ENCODE data around the gene ZC3H8.

The ZC3H8 gene

DNA sequence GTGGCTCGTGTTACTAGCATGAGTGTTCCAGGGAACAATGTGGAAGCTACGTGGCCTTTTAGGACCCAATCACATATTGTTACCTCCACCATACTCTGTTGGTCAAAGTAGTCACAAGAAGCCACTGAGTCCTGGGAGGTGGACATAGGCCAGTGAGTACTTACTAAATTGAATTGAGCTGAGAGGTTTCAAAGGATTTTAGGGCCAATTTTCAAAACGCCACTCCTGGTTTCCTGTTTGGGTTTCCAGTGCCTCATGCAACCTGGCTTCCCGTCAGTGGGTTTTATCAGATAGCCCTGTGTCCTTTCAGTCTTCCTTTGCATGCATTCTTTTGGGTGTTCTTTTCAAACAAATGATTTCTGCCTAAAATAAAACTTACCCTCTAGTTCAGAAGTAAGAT, 60.4 kb downstream of the ZC3H8 start:
- no peak for DNase-seq

DNA sequence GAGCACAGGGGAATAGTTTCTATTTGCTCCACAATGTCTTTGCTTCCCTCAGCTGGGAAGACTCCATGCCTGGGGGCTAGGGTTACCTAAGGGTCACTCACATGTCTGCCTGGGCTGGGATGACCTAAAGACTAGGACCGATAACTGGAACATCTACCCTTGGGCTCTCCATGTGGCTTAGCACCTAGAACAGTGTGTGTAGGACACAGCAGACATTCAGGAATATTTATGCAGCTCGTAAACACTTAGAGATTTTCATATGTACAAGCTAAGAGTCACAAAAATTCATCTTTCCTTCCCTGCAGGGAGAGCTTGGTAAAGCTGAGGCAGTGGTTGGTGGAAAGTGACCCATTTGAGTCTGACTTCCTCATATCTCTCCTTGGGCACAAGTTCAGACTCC, 60.8 kb downstream of the ZC3H8 start:
- no peak for DNase-seq

DNA sequence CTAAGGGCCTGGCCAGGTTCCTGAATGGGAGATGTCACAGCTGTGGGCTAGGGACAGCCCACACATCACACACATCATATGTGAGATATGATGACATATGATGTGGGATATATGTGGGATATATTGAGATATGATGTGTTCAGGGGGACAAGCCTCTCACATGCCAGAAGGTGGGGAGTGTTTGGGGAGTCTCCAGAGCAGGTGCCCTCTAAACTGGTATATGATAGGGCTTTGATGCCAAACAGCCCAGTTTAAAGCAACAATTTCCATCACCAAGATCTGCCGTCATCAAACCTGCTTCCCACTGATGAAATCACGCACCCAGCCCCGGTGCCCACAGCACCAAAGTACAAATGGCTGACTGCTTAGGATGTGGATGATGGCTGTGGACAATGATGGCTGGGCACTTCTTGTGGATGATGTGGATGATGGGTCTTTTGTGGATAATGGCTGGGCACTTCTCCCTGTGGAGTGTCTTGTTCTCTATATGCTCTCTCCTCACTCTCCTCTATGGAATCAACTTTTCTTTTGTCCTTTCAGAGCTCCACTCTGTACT, 65.8 kb downstream of the ZC3H8 start:
- no peak for DNase-seq

DNA sequence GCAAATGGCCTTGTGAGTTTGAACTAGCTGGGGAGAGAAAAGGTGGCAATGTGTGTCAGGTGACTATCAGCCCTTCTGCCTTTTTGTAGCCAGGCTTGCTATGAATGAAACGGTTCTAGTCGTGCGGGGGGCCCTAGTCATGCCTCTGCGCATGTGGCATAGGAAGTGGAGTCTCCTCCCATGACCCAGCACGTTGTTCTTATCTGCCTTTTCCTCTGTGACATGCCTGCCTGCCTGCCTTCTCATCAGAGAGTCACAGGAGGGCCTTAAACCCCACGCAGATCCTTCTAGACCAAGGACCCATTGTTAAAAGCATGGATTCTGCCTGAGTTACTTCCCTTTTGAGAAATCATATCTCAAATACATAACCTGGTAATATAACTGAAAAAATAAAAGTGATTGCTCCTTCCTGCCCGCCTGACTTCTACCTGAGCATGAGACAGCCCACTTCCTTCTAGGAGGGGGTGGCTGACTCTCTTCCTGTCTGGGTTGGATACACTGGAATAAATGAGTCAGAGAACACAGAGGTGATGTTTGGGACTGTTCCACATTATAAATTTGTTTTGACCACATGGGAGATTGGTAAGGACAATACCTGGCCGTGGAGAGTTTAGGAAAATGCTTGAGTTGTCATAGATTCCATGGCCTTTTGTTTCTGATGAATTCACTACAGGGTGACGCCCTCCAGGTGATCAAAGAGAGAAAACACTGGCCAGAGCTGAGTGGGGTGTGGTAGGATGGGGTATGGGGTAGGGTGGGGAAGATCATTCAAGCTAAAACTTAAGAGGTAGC, 66.8 kb downstream of the ZC3H8 start:
- no peak for DNase-seq

DNA sequence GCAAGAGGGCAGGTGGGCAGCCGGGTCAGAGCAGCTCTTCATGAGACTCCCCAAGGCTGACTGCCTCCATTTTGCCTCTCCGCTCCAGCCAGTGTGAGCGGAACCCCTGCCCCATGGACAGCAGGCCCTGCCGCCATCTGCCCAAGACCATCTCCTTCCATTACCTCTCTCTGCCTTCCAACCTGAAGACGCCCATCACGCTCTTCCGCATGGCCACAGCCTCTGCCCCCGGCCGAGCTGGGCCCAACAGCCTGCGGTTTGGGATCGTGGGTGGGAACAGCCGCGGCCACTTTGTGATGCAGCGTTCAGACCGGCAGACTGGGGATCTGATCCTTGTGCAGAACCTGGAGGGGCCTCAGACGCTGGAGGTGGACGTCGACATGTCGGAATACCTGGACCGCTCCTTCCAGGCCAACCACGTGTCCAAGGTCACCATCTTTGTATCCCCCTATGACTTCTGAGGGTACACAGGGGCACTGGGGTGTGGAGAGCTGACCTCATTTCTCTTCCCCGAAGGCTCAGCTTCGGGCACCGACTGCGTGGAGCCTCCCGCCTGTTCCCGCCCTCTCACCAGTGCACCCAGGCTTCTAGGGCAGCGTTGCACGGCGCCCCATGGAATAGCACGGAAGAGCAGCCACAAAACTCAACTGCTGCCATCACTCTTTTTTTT, 67.7 kb downstream of the ZC3H8 start:
- no peak for DNase-seq

DNA sequence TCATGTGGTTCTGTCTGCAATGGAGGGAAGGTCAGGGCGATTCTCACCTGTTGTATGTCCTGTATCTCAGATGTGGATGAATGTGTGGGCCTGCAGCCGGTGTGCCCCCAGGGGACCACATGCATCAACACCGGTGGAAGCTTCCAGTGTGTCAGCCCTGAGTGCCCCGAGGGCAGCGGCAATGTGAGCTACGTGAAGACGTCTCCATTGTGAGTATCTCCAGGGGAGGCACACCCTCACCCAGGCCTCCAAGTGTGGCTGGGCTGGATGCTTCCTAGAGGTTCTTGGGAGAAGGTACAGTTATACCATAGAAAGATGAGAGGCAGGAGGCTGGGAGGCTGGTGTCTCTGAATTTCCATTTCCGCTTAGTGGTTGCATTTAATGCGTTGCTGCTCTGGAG, 69.7 kb downstream of the ZC3H8 start:
- DNase-seq: no peak

DNA sequence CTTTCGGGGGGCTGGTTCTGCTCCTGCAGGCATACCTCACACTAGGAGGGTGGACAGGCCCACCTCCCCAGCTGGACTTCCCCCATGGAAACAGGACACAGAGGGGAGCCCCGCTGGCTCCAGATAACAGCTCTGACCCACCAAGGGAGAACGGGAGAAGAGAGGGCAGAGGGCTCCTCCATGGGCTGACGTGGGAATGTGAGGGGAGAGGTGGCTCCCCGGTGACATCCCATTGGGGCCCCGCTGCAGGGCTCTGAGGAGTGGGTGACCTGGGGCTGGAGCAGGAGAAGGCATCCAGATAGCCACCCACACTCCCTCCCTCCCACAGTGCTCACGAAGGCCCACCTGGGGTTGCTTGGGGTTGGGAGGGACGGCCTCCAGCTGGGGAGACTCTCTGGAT, 70.7 kb downstream of the ZC3H8 start:
- DNase-seq: no peak

DNA sequence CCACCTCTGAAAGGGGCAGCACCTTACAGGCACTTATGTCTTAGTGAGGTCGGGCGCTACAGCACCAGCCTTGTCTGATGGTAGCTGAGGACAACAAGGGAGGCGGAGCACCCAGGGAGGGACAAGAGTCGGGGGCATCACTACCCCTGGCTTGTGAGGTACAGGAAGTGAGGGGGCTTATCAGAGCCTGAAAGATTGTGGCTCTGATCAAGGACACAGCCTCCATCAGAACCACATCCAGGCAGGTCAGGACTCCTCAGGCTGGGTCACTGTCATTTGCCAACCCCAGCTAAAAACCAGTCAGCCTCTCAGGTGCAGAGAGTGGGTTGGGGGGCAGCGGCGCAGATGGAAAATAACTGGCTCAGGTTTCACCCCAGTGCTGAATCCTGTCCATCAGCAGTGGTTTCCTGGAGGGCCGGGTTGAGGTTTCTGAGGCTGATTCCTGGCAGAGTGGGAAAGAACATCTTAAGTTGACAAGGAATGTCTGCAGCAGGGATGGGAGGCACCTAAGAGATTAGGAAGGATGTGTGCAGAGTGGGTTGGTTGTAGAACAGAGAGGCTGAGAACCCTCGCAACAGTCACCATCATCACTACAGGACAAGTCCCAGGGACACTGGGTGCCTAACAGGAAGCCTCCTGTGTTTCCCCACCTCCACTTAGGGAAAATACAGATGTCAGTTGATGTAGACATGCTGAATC, 71.4 kb downstream of the ZC3H8 start:
- DNase-seq: no peak

DNA sequence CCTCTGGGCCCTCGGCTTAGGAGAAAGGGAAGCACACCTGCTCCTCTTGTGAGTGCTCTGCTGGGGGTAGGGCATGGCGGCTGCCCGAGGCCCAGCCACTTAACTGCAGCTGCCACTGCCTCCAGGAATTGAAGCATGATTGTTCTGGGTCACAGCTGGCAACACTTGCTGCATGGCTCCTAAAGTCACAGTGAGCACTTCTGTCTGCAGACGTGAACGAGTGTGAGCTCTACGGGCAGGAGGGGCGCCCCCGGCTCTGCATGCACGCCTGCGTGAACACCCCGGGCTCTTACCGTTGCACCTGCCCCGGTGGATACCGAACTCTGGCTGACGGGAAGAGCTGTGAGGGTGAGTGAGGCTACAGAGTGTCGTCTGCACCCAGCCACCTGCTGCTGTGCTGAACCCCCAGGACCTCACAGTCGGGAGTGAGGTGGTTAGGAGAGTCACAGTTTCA, 72.2 kb downstream of the ZC3H8 start:
- no peak for DNase-seq

DNA sequence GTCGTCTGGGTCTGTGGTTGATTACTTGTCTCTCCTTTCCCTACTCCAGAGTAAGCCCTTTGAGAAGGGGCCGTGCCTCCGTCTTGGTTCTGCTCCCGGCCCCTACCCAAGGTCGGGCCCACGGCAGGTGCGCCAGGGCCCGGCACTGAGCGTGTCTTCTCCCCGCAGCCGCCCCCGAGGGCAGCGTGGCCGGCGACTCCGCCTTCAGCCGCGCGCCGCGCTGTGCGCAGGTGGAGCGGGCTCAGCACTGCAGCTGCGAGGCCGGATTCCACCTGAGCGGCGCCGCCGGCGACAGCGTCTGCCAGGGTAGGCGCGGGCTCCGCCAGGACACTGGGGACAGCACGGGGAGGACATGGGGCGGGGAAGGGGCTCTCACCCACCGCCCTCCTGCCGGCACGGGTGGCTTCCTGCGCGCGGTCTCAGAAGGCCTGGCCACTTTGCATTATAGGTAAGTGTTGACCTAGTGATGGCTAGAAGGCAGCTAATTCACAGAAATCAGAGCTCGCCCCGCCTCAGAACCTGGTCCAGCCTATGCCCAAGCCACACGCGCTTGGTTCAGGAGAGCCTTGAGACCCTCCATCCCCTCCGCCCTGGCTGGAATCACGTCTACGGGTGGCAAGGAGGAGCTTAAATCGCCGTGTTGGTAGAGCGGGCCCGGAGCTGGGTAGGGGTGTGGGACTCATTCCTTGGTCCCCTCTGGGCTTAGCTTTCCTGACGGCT, 73.1 kb downstream of the ZC3H8 start:
- no peak for DNase-seq

DNA sequence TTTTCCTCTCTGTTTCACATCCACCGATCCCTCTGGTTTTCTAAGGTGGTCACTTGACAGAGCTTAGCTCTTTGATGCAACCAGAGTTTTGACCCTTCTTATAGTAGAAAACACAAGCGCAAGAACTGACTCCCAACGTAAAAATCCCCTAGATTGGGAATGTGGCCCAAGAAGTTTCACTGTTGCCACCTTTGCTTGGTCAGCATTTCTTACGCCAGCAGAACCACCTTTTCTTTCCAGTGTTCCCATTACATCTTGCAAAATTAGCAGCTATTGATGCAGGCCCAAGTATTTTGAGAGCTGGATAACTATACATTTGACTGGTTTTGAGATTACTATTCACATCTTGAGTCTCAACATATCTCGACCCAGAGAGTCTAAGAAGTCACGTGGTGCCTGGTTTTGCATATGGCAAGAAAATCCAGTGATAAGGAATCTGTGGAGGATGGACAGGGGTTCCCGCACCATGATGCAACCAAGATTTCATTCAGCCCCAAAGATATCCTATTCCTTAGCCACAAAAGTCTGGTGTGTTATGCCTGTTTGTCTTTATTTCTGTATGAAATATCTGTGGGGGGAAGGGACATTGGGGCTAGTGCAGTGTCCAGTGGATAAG, 78.8 kb downstream of the ZC3H8 start:
- no peak for DNase-seq

DNA sequence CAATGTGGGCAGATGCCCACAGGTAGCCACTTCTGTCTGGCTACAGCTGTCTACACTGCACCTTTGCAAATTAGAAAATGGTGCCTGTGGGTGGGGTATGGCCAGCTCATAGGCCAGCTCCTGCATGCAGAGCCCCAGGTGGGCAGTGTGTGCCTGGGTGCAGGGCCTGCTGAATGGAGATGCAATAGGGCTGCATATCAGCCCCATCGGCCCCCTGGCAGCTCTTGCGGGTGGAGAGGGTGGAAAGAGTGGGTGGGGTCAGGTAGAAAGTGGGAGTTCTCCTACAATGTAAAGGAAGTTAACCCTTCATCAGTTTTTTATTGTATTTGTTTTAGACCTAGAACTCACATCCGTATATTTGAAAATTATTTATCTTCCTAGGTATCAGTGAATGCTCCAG, 79.5 kb downstream of the ZC3H8 start:
- no peak for DNase-seq

DNA sequence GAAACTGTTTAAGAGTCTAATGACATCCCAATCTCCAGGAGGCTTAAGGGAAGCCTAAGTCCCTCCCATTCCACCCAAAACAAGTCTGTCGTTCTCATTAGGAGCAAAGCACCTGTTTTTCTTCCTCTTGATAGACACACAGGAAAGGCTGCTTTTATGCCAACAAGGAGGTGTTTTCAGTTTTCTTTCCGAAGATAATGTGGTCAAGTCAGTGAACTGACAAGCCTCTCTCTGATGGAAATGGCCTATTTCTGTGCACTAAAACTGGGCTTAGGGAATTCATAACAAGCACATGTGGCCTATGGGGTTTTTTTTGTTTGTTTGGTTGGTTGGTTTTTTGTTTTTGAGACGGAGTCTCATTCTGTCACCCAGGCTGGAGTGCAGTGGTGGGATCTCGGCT, 80.5 kb downstream of the ZC3H8 start:
- DNase-seq: no peak

DNA sequence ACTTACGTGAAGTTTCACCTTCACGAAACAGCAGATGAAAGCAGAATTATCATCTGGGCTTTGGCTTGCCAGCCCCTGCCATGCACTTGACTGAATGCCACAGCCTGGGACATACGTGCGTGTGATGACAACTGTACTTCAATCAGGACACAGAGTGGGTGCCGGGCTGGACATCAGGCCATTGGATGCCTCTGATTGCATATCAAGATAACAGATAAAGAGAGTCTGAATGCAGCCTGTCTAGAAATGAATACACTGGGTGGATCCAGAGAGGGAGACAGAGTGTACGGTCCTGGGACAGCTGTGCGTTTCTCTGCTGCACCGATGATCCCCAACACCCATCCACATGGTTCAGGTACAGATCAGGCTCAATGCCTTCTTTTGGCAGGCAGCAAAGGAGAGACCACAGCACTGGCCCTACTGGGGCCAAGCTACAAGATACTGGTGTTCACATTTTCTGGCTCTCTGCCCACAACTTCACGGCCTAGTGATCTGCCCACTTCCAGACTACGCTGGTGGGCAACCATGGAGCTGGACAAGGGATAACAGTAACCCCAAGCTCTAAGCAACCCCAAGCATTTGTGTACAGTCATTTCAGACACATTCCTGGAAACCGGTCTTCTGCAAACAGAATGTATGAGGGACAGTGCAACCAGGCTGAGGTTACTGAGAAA, 81.1 kb downstream of the ZC3H8 start:
- DNase-seq: no peak

DNA sequence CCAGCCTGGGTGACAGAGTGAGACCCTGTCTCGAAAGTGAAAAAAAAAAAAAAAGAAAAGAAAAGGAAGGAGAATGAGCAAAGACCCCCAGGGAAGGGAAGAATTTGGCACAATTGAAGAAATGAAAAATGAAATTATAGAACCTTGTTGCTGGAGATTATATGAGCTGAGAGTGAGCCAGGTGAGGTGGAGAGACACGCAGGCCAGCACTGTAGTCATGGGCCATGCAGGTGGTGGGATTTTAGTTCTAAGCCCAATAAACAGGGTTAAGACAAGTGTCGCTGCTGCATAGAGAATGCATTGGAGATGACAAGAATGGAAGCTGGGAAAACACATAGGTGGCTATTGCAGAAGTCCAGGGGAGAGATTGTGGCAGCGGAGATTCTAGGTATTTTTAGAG, 84.3 kb downstream of the ZC3H8 start:
- DNase-seq: no peak

DNA sequence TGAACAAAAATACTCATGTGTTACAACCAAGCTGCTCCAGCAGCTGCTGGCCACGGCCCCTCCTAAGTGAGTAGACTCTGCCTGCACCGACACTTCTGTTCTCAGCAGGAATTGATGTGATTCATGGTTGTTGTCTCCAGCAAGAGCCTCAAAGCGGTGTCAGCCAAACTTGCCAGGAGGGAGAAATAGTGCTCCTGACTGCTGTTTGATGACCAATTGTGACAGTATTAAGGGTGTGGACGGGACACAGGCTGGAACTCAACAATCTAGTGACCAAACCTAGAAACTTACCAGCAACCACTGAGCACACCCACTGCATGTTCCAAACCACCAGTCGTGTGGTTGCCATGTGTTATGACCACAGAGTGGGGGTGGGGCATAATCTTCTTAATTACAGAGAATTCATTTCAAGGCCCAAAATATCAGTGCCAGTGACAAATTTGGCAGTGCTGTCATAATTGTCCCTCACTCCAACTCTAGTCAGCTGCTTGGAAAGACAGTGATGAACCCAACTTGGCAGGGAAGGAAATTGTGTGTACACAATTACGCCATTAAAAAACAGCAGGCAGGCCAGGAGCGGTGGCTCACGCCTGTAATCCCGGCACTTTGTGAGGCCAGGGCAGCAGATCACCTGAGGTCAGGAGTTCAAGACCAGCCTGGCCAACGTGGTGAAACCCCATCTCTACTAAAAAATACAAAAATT, 86.3 kb downstream of the ZC3H8 start:
- no peak for DNase-seq

DNA sequence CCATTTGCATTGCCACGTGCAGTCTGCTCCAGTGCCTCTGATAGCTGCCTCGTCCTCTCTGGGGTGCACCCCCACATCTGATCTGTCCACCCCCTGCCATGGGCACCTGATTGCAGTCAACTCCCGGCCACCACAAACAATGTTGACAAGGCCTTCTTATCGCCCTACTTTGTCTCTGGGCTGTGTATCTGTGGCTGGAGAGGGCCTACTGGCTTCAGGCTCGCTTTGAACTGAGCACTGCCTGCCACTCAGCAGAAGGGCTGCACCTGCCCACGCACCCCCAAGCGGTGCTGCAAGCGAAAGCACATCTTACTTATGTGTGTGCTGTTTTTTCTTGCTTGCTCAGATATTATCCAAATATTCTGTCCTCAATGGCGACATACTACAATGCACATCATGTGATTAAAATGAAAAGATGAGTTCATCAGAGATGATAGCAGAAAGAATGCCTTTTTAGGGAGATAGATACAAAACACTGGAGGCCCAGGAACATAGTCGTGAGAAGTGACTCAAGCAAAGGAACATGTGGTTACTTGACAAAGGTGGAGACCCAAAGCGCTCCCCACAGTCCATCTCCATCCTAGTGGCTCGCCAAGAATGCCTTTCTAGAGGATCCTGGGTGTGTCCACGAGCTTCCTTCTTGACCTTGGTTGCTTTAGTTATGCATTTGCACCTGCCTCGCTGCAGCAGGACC, 87.9 kb downstream of the ZC3H8 start:
- DNase-seq: no peak

DNA sequence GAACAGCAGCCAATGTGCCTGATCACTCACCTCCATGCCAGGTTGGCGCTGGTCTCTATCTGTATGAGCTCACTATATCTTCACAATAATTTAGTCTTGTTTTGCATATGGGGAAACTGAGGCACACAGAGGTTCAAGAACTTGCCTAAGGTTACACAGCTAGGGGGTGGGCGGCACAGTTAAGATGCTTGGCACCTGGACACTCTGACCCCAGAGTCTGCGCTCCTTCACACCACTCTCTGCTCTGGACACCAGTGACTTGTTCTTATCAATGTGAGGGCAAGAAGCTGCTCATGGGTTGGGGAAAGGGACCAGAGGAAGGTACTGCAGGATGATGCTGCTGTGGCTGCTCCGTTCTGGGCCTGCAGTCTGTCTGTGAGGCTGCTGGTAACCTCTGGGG, 89.5 kb downstream of the ZC3H8 start:
- no peak for DNase-seq

DNA sequence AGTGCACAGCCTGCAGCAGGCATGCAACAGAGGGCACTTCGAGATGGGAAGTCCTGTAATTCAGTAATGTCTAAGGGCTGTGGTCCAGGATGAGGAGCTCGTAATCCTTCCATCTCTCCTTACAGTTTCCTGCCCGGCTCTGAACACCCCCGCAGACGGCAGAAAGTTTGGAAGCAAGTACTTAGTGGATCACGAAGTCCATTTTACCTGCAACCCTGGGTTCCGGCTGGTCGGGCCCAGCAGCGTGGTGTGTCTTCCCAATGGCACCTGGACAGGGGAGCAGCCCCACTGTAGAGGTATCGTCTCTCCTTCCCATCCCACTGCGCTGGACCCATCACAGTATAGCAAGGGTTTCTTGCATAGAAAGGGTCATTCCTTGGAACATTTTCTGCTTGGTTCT, 90.0 kb downstream of the ZC3H8 start:
- DNase-seq: no peak

DNA sequence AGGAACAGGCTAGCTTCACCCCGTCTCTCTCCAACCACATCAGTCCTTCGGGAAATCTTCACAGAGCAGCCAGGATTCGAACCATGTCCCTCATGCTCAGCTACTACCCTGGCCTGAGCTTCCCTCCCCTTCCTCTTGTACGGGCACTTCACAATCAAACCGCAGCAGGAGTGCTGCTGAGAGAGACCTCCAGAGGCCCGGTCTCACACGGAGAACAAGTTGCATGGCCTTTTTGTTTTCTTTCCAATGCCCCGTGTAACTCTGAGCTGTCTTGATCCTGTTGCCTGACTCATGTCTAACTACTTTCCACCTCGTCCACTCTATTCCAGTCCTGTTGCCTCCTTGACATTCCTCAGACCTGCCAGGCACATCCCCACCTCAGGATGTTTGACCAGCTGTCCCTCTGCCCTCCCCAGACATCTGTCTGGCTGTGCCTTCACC, 91.3 kb downstream of the ZC3H8 start:
- DNase-seq: no peak

DNA sequence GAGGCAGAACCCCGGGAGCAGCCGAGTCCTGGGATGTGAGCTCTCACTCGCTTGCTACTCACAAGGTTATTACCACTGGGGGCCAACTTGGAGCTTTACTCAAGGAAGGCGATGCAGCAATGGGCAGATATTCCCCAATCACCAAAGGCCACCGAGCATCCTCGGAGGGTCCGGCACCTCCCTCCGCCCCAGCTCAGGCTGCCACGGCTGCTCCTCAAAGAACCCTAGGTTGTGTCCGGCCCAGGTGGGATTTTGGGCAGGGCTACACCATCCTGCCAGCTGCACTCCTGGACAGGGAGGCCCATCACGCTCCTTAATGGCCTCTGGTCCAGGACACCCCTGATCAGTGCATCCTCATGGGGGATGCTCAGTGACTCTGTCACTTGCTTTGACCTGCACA, 91.9 kb downstream of the ZC3H8 start:
- no peak for DNase-seq
